H1 (cell line): ENCODE results near the gene CCDC178. TPM values are rescaled to one million over a fixed set of nuclear protein-coding genes. Genes with fewer than 3 reads are reported as not detected.

ENCODE experiments used
- CTCF ChIA-PET: fragments of 300-600 bp; sonication (Branson Sonifier 250); formaldehyde crosslinking; loops from one replicate; lab custom pipeline; 2021; ENCODE audit not compliant: partially characterized antibody; lab: Charles Lee
- POLR2A ChIA-PET: fragments of 300-600 bp; sonication (Branson Sonifier 250); formaldehyde crosslinking; loops from one replicate; lab custom pipeline; 2021; ENCODE audit warnings: inconsistent platforms; ENCODE audit not compliant: partially characterized antibody; lab: Charles Lee
- DNase-seq, 2 experiments: peaks; one replicate each; pipeline versions ENCODE4 v3.0.0 to v3.0.0-alpha.2; 2010 to 2022; ENCODE audit warnings: low spot score in 2 of 2, low read depth in 1 of 2, mixed read lengths in 1 of 2
- FAIRE-seq: peaks from 2 replicates; lab custom pipeline; 2011; peaks lifted over from hg19 to GRCh38; lab: Jason Lieb, UNC
- H2AFZ ChIP-seq: 2 replicates; pipeline ENCODE4 v1.8.1; 2012; ENCODE audit warnings: low read length, inconsistent platforms
- H2AK5ac ChIP-seq: 2 replicates; pipeline ENCODE4 v1.6.1; 2013; ENCODE audit warnings: low read depth, low read length
- H2BK120ac ChIP-seq: replicated peaks from 2 replicates; pipeline ENCODE3; 2013; ENCODE audit warnings: low read depth, low read length, inconsistent platforms
- H2BK12ac ChIP-seq: 2 replicates; pipeline ENCODE4 v1.6.1; 2013; ENCODE audit warnings: low read depth, low read length
- H2BK15ac ChIP-seq: 2 replicates; pipeline ENCODE4 v1.6.1; 2013; ENCODE audit warnings: low read length
- H2BK20ac ChIP-seq: 2 replicates; pipeline ENCODE4 v1.6.1; 2013; ENCODE audit warnings: low read length
- H2BK5ac ChIP-seq: 2 replicates; pipeline ENCODE4 v1.6.1; 2013; ENCODE audit warnings: low read depth, low read length
- H3K14ac ChIP-seq: 2 replicates; pipeline ENCODE4 v1.6.1; 2013; ENCODE audit warnings: inconsistent platforms; ENCODE audit not compliant: insufficient read length
- H3K18ac ChIP-seq: 2 replicates; pipeline ENCODE4 v1.6.1; 2013; ENCODE audit warnings: low read length; ENCODE audit errors: extremely low read depth
- H3K23ac ChIP-seq: 2 replicates; pipeline ENCODE4 v1.6.1; 2013; ENCODE audit warnings: inconsistent platforms; ENCODE audit not compliant: insufficient read length
- H3K23me2 ChIP-seq: 2 replicates; pipeline ENCODE4 v1.6.1; 2013; ENCODE audit warnings: low read depth, low read length
- H3K27ac ChIP-seq: 2 replicates; pipeline ENCODE4 v1.6.1; 2011; ENCODE audit warnings: low read depth, low read length, inconsistent platforms
- H3K27me3 ChIP-seq, 4 experiments: replicated peaks in 1 of 4; 1 replicate in 1 of 4; 2 replicates in 3 of 4; pipeline versions ENCODE4 v1.6.1 to v1.8.1; 2011 to 2013; ENCODE audit warnings: low read length in 3 of 4, mild to moderate bottlenecking in 3 of 4, inconsistent platforms in 2 of 4, mixed read lengths in 2 of 4, moderate library complexity in 1 of 4; ENCODE audit not compliant: control insufficient read depth in 3 of 4, insufficient read depth in 3 of 4; ENCODE audit errors: extremely low read depth in 1 of 4
- H3K36me3 ChIP-seq, 4 experiments: 2 replicates each; pipeline versions ENCODE4 v1.6.1 to v1.8.1; 2011 to 2013; ENCODE audit warnings: mild to moderate bottlenecking in 4 of 4, low read length in 3 of 4, moderate library complexity in 2 of 4, control low read depth in 1 of 4, inconsistent platforms in 1 of 4; ENCODE audit not compliant: insufficient read depth in 4 of 4, control insufficient read depth in 2 of 4
- H3K4ac ChIP-seq: replicated peaks from 2 replicates; pipeline ENCODE3; 2013; ENCODE audit warnings: low read length, low read depth, mixed read lengths, inconsistent platforms; ENCODE audit not compliant: insufficient read length
- H3K4me1 ChIP-seq, 4 experiments: replicated peaks in 1 of 4; 1 replicate in 1 of 4; 2 replicates in 3 of 4; pipeline versions ENCODE4 v1.6.1 to v1.8.1; 2011 to 2013; ENCODE audit warnings: low read length in 3 of 4, inconsistent platforms in 2 of 4, mixed read lengths in 1 of 4; ENCODE audit not compliant: insufficient read depth in 4 of 4, control insufficient read depth in 3 of 4
- H3K4me2 ChIP-seq, 2 experiments: 2 replicates each; pipeline versions ENCODE4 v1.6.1 to v1.8.1; 2011 to 2013; ENCODE audit warnings: low read depth in 2 of 2, low read length in 2 of 2, control low read depth in 1 of 2, inconsistent platforms in 1 of 2, mild to moderate bottlenecking in 1 of 2; ENCODE audit not compliant: insufficient read depth in 1 of 2
- H3K4me3 ChIP-seq, 4 experiments: fragments of 200-600, 300-600 bp in 1 of 4; sonication (generic), shearing (Covaris generic), sonication (Bioruptor Twin) in 1 of 4; 2 replicates each; pipeline versions ENCODE4 v1.5.1 to v1.8.1; 2011 to 2016; ENCODE audit warnings: low read length in 4 of 4, low read depth in 3 of 4, control low read depth in 2 of 4, inconsistent platforms in 2 of 4, mild to moderate bottlenecking in 2 of 4, mixed read lengths in 1 of 4, moderate library complexity in 1 of 4; ENCODE audit not compliant: insufficient read depth in 2 of 4; ENCODE audit errors: extremely low read depth in 1 of 4
- H3K56ac ChIP-seq: replicated peaks from 2 replicates; pipeline ENCODE3; 2013; ENCODE audit warnings: low read depth, mild to moderate bottlenecking, mixed read lengths, low read length, inconsistent platforms; ENCODE audit not compliant: insufficient read length
- H3K79me1 ChIP-seq: 2 replicates; pipeline ENCODE4 v1.6.1; 2013; ENCODE audit warnings: low read depth, low read length, control low read depth
- H3K79me2 ChIP-seq, 2 experiments: 2 replicates each; pipeline versions ENCODE4 v1.6.1 to v1.8.1; 2012 to 2013; ENCODE audit warnings: low read length in 2 of 2, mild to moderate bottlenecking in 2 of 2, inconsistent platforms in 1 of 2; ENCODE audit not compliant: insufficient read depth in 2 of 2, control insufficient read depth in 1 of 2
- H3K9ac ChIP-seq, 4 experiments: replicated peaks in 1 of 4; 1 replicate in 1 of 4; 2 replicates in 3 of 4; pipeline versions ENCODE4 v1.6.1 to v1.8.1; 2011 to 2013; ENCODE audit warnings: low read depth in 3 of 4, low read length in 3 of 4, control low read depth in 2 of 4, mild to moderate bottlenecking in 2 of 4, moderate library complexity in 2 of 4, inconsistent platforms in 1 of 4; ENCODE audit errors: extremely low read depth in 1 of 4
- H3K9me3 ChIP-seq, 2 experiments: 2 replicates each; pipeline versions ENCODE4 v1.6.1 to v1.8.1; 2012 to 2013; ENCODE audit warnings: mild to moderate bottlenecking in 2 of 2, moderate library complexity in 2 of 2, control low read depth in 1 of 2, inconsistent platforms in 1 of 2, low read depth in 1 of 2, low read length in 1 of 2, mixed read lengths in 1 of 2; ENCODE audit not compliant: insufficient read depth in 2 of 2
- H4K20me1 ChIP-seq, 2 experiments: replicated peaks in 1 of 2; 2 replicates each; pipeline versions ENCODE3 to v1.8.1; 2011 to 2013; ENCODE audit warnings: inconsistent platforms in 2 of 2, low read length in 2 of 2, mild to moderate bottlenecking in 1 of 2; ENCODE audit not compliant: insufficient read depth in 2 of 2, control insufficient read depth in 1 of 2
- H4K5ac ChIP-seq: 2 replicates; pipeline ENCODE4 v1.6.1; 2013; ENCODE audit warnings: low read length, low read depth, mixed read lengths, inconsistent platforms; ENCODE audit not compliant: insufficient read length
- H4K8ac ChIP-seq: 2 replicates; pipeline ENCODE4 v1.8.0; 2013; ENCODE audit warnings: mild to moderate bottlenecking, moderate library complexity, low read length, inconsistent platforms; ENCODE audit not compliant: insufficient read depth; ENCODE audit errors: extremely low read depth
- H4K91ac ChIP-seq: replicated peaks from 2 replicates; pipeline ENCODE3; 2013; ENCODE audit warnings: low read length, mixed read lengths, inconsistent platforms; ENCODE audit not compliant: insufficient read length
- BCL11A ChIP-seq, 2 experiments: IDR thresholded peaks; one replicate each; pipeline ENCODE4 v1.6.1; 2011; ENCODE audit warnings: low read depth in 2 of 2, low read length in 2 of 2, mild to moderate bottlenecking in 2 of 2
- EGR1 ChIP-seq: IDR thresholded peaks from 2 replicates; pipeline ENCODE4 v1.6.1; 2011; ENCODE audit warnings: low read depth, low read length, borderline replicate concordance
- HDAC6 ChIP-seq: IDR thresholded peaks from one replicate; pipeline ENCODE4 v1.7.1; 2012; ENCODE audit warnings: low read depth, mild to moderate bottlenecking, inconsistent platforms, low read length, moderate library complexity
- KDM4A ChIP-seq: IDR thresholded peaks from one replicate; pipeline ENCODE4 v1.7.1; 2012; ENCODE audit warnings: low read depth, mild to moderate bottlenecking, moderate library complexity, low read length, inconsistent platforms; ENCODE audit not compliant: severe bottlenecking
- MAX ChIP-seq: IDR thresholded peaks from 2 replicates; pipeline ENCODE4 v1.6.1; 2012; ENCODE audit warnings: inconsistent platforms
- NANOG ChIP-seq: IDR thresholded peaks from 2 replicates; pipeline ENCODE4 v1.6.1; 2011; ENCODE audit warnings: low read length, low read depth, mild to moderate bottlenecking, inconsistent platforms; ENCODE audit not compliant: insufficient read depth, poor library complexity, severe bottlenecking
- POU5F1 ChIP-seq: IDR thresholded peaks from 2 replicates; pipeline ENCODE4 v1.6.1; 2011; ENCODE audit warnings: low read depth, mild to moderate bottlenecking, low read length, moderate library complexity
- RAD21 ChIP-seq, 2 experiments: IDR thresholded peaks in 1 of 2; conservative IDR thresholded peaks in 1 of 2; 2 replicates each; pipeline ENCODE4 v1.6.1; 2011; ENCODE audit warnings: low read depth in 2 of 2, low read length in 2 of 2, improper control_type of control experiment in 1 of 2, inconsistent platforms in 1 of 2, mild to moderate bottlenecking in 1 of 2, moderate library complexity in 1 of 2
- RFX5 ChIP-seq: IDR thresholded peaks from 2 replicates; pipeline ENCODE4 v1.6.1; 2011; ENCODE audit warnings: low read depth, low read length, improper control_type of control experiment, borderline replicate concordance
- RXRA ChIP-seq: IDR thresholded peaks from 2 replicates; pipeline ENCODE4 v1.6.1; 2011; ENCODE audit warnings: low read depth, mild to moderate bottlenecking, low read length, moderate library complexity; ENCODE audit not compliant: insufficient read depth
- SAP30 ChIP-seq: fragments of 300-600 bp; sonication (generic); IDR thresholded peaks from 2 replicates; pipeline ENCODE4 v1.7.1; 2012; ENCODE audit warnings: low read length, moderate library complexity, mild to moderate bottlenecking, inconsistent platforms; ENCODE audit not compliant: insufficient read depth, insufficient replicate concordance
- SP1 ChIP-seq: IDR thresholded peaks from 2 replicates; pipeline ENCODE4 v1.6.1; 2011; ENCODE audit warnings: low read depth, low read length
- TBP ChIP-seq: IDR thresholded peaks from 2 replicates; pipeline ENCODE4 v1.6.1; 2011; ENCODE audit warnings: low read depth, low read length, improper control_type of control experiment
- YY1 ChIP-seq: IDR thresholded peaks from 2 replicates; pipeline ENCODE4 v1.6.1; 2011; ENCODE audit warnings: low read depth, mild to moderate bottlenecking, low read length
- WGBS, 2 experiments: shearing (Covaris generic) in 1 of 2; methylation state at CpG; one replicate each; pipeline versions ENCODE4 v1.1.6 to v1.1.7; 2013 to 2015; ENCODE audit warnings: low lambda C conversion rate in 2 of 2, mixed read lengths in 2 of 2, inconsistent platforms in 1 of 2, low coverage in 1 of 2, missing lambda C conversion rate in 1 of 2; ENCODE audit not compliant: insufficient replicate concordance in 2 of 2, insufficient coverage in 1 of 2, insufficient read length in 1 of 2; ENCODE audit errors: extremely low coverage in 1 of 2, missing lambda C conversion rate in 1 of 2; 5-methylcytosine and 5-hydroxymethylcytosine counted together
- polyA plus RNA-seq, 7 experiments: library from polyadenylated mRNA; depleted of rRNA in 3 of 7; stranded (reverse) in 5 of 7; unstranded in 2 of 7; fragments of >200 nt in 5 of 7; fragments of 200-250 nt in 2 of 7; gene quantifications; 1 replicate in 5 of 7; 2 replicates in 1 of 7; 4 replicates in 1 of 7; pipeline versions ENCODE4 v1.2.1 to v1.2.3, GENCODE V29; 2011 to 2013; ENCODE audit warnings: missing spikeins in 2 of 7, mixed read lengths in 2 of 7
- total RNA-seq: library from RNA; stranded (reverse); fragmentation: NEBNext Ultra II Directional; extraction: Animal tissue kit (Norgen Biotek cat#: 25700); gene quantifications from 2 replicates; pipeline ENCODE4 v1.2.1, GENCODE V29; 2021

CCDC178 gene
- total and polyA plus RNA-seq, 2 of the 8 experiments (the other 6 are each of a cell fraction or from before 2014, with no cell fraction given), result not detected

- no peak overlapping the region for H3K27ac ChIP-seq
- no peak overlapping the region for H3K14ac ChIP-seq
- H3K27me3 ChIP-seq, result no peaks in the 10 kb centered on the region
- no peak overlapping the region for H3K4me3 ChIP-seq
- no peaks in the 10 kb centered on the region for H3K79me2 ChIP-seq
- H4K5ac ChIP-seq, result no peak overlapping the region
- H2BK12ac ChIP-seq, result no peak overlapping the region
- no peak overlapping the region for H3K56ac ChIP-seq
- no peaks in the 10 kb centered on the region for H3K23me2 ChIP-seq
- ChIA-PET POLR2A (no interaction called here), CTCF (interaction anchor here (0.6 kb wide), 1 partner anchor 456 kb away, joined by 3 read pairs; no protein-coding TSS in a partner anchor)
- H3K18ac ChIP-seq, result no peak overlapping the region
- no peaks in the 10 kb centered on the region for H3K4me1 ChIP-seq
- H2AFZ ChIP-seq, result no peak overlapping the region; the same call in 1 of the 2 replicates
- H3K4me2 ChIP-seq, result no peak overlapping the region
- H3K36me3 ChIP-seq, result no peaks in the 10 kb centered on the region
- FAIRE-seq (no peak), DNase-seq (no peak)
- H2BK20ac ChIP-seq, result no peak overlapping the region
- H3K4ac ChIP-seq, result no peak overlapping the region
- H3K9me3 ChIP-seq, result no peaks in the 10 kb centered on the region
- no peak overlapping the region for H3K23ac ChIP-seq
- no peak overlapping the region for H3K9ac ChIP-seq
- H2BK15ac ChIP-seq, result no peak overlapping the region
- H2BK120ac ChIP-seq, result no peak overlapping the region
- H4K91ac ChIP-seq, result no peak overlapping the region
- 92% methylated on average over 3 of the region's 3 CpGs; no CpG with 5 or more reads in 1 of the 2 experiments for WGBS, 2 experiments
- no peaks in the 10 kb centered on the region for H3K79me1 ChIP-seq
- no peaks in the 10 kb centered on the region for H4K20me1 ChIP-seq
- no peak overlapping the region for H2AK5ac ChIP-seq
- no peak overlapping the region for H2BK5ac ChIP-seq
- H4K8ac ChIP-seq, result no peak overlapping the region
- TF ChIP-seq RAD21 (IDR thresholded peaks at IDR 0.05 in 1 of 2, conservative IDR thresholded peaks at IDR 0.05 in 1 of 2; ENCODE audit: low read depth in 2 of 2, low read length in 2 of 2) (no peak), NANOG (no peak), MAX (no peak), RXRA (no peak), SP1 (no peak), HDAC6 (no peak), BCL11A (IDR thresholded peaks at IDR 0.05; ENCODE audit: low read depth in 2 of 2, low read length in 2 of 2) (no peak), SAP30 (no peak), KDM4A (no peak), YY1 (no peak), POU5F1 (no peak), EGR1 (no peak), TBP (no peak), RFX5 (no peak)
Observed at GRCh38 chr18:33097126-33097525, 343.4 kb downstream of the CCDC178 start.
